Measurements from ENCODE around the gene NDUFAF7. TPM values are rescaled to one million over a fixed set of nuclear protein-coding genes. Genes with fewer than 3 reads are reported as not detected.
"Not testable (repeated sequence)": the region's sequence is repeated elsewhere in the genome, so short reads cannot be mapped to it uniquely, and the experiment has no call there.

NDUFAF7 gene
- total RNA-seq, 1 donor from 2014 or later, result 6.3 TPM

DNA sequence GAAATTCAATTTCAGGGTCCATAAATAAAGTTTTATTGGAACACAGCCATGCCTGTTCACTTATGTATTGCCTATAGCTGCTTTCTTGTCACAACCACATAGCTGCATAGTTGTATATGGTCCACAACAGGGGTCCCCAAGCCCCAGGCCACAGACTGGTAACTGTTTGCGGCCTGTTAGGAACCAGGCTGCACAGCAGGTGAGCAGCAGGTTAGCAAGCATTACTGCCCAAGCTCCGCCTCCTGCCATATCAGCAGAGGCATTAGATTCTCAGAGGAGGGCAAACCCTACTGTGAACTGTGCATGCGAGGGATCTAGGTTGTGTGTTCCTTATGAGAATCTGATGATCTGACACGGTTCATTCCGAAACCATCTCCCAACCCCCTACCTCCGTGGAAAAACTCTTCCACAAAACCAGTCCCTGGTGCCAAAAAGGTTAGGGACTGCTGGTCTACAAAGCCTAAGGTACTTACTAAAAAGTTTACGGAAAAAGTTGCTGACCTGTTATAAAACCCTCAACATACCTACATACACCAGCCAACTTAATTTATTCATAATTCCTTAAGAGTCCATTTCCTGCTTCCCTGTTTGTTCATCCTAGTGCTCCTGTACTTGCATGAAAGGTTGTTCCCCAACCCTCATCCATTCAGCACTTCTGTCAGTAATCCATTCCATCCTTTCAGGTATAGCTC is 40.1 kb downstream of the NDUFAF7 start:
- H3K4me3 ChIP-seq (ENCODE audit: low read length in 3 of 3), result no peak overlapping the region
- no peak overlapping the region for H3K27ac ChIP-seq (ENCODE audit: low read depth, low read length)
- no peak overlapping the region for H3K9ac ChIP-seq (ENCODE audit: low read depth in 1 of 3, low read length in 3 of 3)
- no peaks in the 10 kb centered on the region for H3K4me1 ChIP-seq (ENCODE audit: control insufficient read depth in 3 of 3, insufficient read depth in 3 of 3, low read length in 3 of 3)
- H3K36me3 ChIP-seq (ENCODE audit: control insufficient read depth in 3 of 3, insufficient read depth in 3 of 3, low read length in 3 of 3), result peaks cover 16 to 55% (median 26%) of the 10 kb centered on the region in 3 donors
- H3K9me3 ChIP-seq (ENCODE audit: control insufficient read depth in 3 of 3, low read length in 3 of 3), result no peaks in the 10 kb centered on the region
- no peaks in the 10 kb centered on the region for H3K27me3 ChIP-seq (ENCODE audit: control insufficient read depth in 3 of 3, insufficient read depth in 3 of 3, low read length in 3 of 3)

DNA sequence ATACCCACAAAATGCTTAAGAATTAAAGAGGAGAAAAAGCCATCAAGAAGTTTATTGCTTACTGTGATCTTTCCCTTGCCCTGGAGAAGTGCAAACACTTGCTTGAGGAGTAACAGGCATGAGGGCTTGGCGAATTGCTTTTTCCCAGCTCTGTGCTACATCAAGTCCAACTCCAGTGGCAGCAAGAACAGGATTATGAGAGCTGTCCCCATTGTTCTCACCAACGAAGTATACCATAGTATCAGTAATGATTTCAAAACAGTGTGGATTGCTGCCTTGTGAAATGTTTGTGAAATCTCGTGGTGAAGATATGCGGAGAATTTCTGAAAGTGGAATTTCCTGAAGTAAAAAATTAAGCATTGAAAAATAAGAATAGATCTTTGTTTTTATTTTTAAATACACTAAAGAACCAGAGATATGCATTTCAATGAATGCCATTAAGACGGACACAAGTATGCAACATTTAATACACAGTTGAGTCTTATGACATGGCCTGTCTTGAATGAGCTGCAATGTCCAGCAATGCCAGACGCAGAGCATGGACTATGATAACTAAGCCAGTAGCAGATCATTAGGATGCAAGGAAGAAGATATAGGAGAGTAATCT is 43.0 kb downstream of the NDUFAF7 start:
- Histone ChIP-seq H3K4me1 (ENCODE audit: control insufficient read depth in 3 of 3, insufficient read depth in 3 of 3, low read length in 3 of 3) (no peaks in the 10 kb centered on the region), H3K36me3 (ENCODE audit: control insufficient read depth in 3 of 3, insufficient read depth in 3 of 3, low read length in 3 of 3) (peaks cover 15 to 45% (median 16%) of the 10 kb centered on the region in 3 donors), H3K27ac (ENCODE audit: low read depth, low read length) (no peak overlapping the region)

DNA sequence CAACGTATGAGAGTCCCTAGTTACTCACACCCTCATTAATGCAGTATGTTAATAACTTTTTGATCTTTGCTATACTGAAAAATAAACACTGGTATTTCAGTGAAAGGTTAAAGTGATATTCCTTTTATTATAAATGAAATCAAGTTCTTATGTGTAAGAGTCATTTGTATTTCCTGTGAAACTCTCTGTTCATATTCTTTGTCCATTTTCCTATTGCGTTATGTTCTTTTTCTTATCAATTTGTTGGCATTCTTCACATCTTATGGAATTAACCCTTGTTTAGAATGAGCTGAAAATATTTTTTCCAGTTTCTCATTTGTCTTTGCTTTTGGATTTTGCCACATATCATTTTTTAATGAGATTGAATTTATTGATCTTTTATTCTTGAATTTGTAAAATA is 44.8 kb downstream of the NDUFAF7 start:
- Histone ChIP-seq H3K9ac (ENCODE audit: low read depth in 1 of 3, low read length in 3 of 3) (no peak overlapping the region), H3K4me3 (ENCODE audit: low read length in 3 of 3) (no peak overlapping the region), H3K9me3 (ENCODE audit: control insufficient read depth in 3 of 3, low read length in 3 of 3) (no peaks in the 10 kb centered on the region), H3K27ac (ENCODE audit: low read depth, low read length) (no peak overlapping the region), H3K27me3 (ENCODE audit: control insufficient read depth in 3 of 3, insufficient read depth in 3 of 3, low read length in 3 of 3) (no peaks in the 10 kb centered on the region), H3K4me1 (ENCODE audit: control insufficient read depth in 3 of 3, insufficient read depth in 3 of 3, low read length in 3 of 3) (no peaks in the 10 kb centered on the region), H3K36me3 (ENCODE audit: control insufficient read depth in 3 of 3, insufficient read depth in 3 of 3, low read length in 3 of 3) (peaks cover 13 to 36% (median 15%) of the 10 kb centered on the region in 3 donors)

More for the DNA sequence above, 43.0 kb downstream of the NDUFAF7 start:
- H3K4me3 ChIP-seq (ENCODE audit: low read length in 3 of 3), result no peak overlapping the region
- H3K9me3 ChIP-seq (ENCODE audit: control insufficient read depth in 3 of 3, low read length in 3 of 3), result no peaks in the 10 kb centered on the region
- H3K9ac ChIP-seq (ENCODE audit: low read depth in 1 of 3, low read length in 3 of 3), result no peak overlapping the region
- H3K27me3 ChIP-seq (ENCODE audit: control insufficient read depth in 3 of 3, insufficient read depth in 3 of 3, low read length in 3 of 3), result no peaks in the 10 kb centered on the region

DNA sequence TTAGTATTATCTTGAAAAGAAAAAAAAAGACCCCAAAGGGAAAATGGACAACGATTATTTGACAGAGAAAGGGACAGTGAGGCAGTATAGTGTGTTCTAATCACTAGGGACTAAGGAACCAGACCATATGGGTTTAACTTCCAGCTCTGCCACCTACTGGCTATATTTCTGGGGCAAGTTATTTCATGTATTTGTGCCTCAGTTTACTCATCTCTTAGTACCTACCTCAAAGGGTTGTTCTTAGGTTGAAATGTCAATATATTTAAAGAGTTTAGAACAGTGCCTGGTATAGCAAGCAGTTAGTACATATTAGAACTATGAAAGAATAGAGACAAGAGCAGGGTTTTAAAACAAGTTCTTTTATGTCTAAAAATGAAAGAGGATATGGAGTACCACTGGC is 50.5 kb downstream of the NDUFAF7 start:
- H3K9me3 ChIP-seq (ENCODE audit: control insufficient read depth in 3 of 3, low read length in 3 of 3), result no peaks in the 10 kb centered on the region
- H3K36me3 ChIP-seq (ENCODE audit: control insufficient read depth in 3 of 3, insufficient read depth in 3 of 3, low read length in 3 of 3), result peaks cover 0 to 28% (median 5%) of the 10 kb centered on the region in 3 donors
- H3K27ac ChIP-seq (ENCODE audit: low read depth, low read length), result no peak overlapping the region
- H3K9ac ChIP-seq (ENCODE audit: low read depth in 1 of 3, low read length in 3 of 3), result no peak overlapping the region
- no peaks in the 10 kb centered on the region for H3K27me3 ChIP-seq (ENCODE audit: control insufficient read depth in 3 of 3, insufficient read depth in 3 of 3, low read length in 3 of 3)
- no peak overlapping the region for H3K4me3 ChIP-seq (ENCODE audit: low read length in 3 of 3)
- no peaks in the 10 kb centered on the region for H3K4me1 ChIP-seq (ENCODE audit: control insufficient read depth in 3 of 3, insufficient read depth in 3 of 3, low read length in 3 of 3)

DNA sequence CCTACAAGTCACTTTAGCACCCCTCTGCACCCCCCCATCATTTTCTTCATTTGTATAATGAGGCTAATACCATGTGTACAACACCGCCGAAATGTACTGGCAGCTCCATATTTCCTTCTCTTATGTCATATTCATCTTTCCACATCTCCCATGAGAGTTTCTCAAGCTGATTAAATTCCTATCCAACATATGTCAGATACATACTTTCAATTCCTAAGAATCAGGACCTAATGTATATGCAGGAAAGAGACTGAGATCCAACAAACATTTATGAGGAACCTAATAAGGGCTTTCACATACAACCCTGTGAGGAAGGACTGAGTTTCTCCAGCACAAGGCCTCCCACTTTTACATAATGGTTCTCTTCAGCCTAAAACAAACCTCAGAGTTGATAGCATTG is 51.3 kb downstream of the NDUFAF7 start:
- Histone ChIP-seq H3K36me3 (ENCODE audit: control insufficient read depth in 3 of 3, insufficient read depth in 3 of 3, low read length in 3 of 3) (peaks cover 3 to 22% (median 5%) of the 10 kb centered on the region in 3 donors), H3K9ac (ENCODE audit: low read depth in 1 of 3, low read length in 3 of 3) (no peak overlapping the region), H3K27ac (ENCODE audit: low read depth, low read length) (no peak overlapping the region), H3K27me3 (ENCODE audit: control insufficient read depth in 3 of 3, insufficient read depth in 3 of 3, low read length in 3 of 3) (no peaks in the 10 kb centered on the region), H3K9me3 (ENCODE audit: control insufficient read depth in 3 of 3, low read length in 3 of 3) (no peaks in the 10 kb centered on the region), H3K4me1 (ENCODE audit: control insufficient read depth in 3 of 3, insufficient read depth in 3 of 3, low read length in 3 of 3) (no peaks in the 10 kb centered on the region), H3K4me3 (ENCODE audit: low read length in 3 of 3) (no peak overlapping the region)

DNA sequence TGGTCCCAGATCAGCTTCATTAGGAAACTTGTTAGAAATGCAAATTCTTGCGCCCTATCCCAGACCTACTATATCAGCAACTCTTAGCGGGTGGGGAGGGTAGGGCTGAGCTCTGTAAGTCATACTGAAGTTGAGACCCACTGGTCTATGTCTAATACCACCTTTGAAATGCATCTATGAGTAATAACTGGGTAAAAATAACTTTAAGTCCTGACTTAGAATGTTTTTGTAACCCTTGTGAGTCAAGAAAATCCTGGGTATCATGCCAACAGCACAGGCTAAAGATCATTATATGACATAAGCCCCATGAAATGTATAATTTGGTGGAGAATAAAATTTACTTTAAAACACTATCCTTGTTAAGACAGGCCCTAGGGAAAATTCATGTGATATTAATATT is 51.7 kb downstream of the NDUFAF7 start:
- H3K27ac ChIP-seq (ENCODE audit: low read depth, low read length), result no peak overlapping the region
- no peaks in the 10 kb centered on the region for H3K9me3 ChIP-seq (ENCODE audit: control insufficient read depth in 3 of 3, low read length in 3 of 3)
- peaks cover 5 to 21% (median 7%) of the 10 kb centered on the region in 3 donors for H3K36me3 ChIP-seq (ENCODE audit: control insufficient read depth in 3 of 3, insufficient read depth in 3 of 3, low read length in 3 of 3)
- H3K4me3 ChIP-seq (ENCODE audit: low read length in 3 of 3), result no peak overlapping the region
- H3K9ac ChIP-seq (ENCODE audit: low read depth in 1 of 3, low read length in 3 of 3), result no peak overlapping the region
- no peaks in the 10 kb centered on the region for H3K4me1 ChIP-seq (ENCODE audit: control insufficient read depth in 3 of 3, insufficient read depth in 3 of 3, low read length in 3 of 3)
- no peaks in the 10 kb centered on the region for H3K27me3 ChIP-seq (ENCODE audit: control insufficient read depth in 3 of 3, insufficient read depth in 3 of 3, low read length in 3 of 3)

DNA sequence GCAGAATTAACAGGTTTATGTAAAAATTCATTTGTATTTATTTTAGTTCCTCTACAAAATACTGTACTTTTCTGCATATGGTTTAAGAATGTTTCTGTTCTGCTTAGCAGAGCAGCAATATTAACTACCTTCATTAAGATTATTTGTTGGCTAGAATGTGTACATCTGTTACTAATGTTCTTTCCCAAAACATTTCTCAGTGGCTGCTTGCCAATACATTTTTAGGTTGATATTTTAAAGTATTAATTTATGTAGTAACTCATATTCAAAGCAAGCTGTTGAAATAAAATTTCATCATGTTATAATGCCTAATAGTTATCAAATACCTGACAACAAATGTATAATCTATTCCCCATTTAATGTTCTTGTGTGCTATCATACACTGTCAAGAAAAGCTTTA is 52.9 kb downstream of the NDUFAF7 start:
- no peak overlapping the region for H3K4me3 ChIP-seq (ENCODE audit: low read length in 3 of 3)
- H3K27me3 ChIP-seq (ENCODE audit: control insufficient read depth in 3 of 3, insufficient read depth in 3 of 3, low read length in 3 of 3), result no peaks in the 10 kb centered on the region
- H3K36me3 ChIP-seq (ENCODE audit: control insufficient read depth in 3 of 3, insufficient read depth in 3 of 3, low read length in 3 of 3), result peaks cover 7 to 26% (median 11%) of the 10 kb centered on the region in 3 donors

DNA sequence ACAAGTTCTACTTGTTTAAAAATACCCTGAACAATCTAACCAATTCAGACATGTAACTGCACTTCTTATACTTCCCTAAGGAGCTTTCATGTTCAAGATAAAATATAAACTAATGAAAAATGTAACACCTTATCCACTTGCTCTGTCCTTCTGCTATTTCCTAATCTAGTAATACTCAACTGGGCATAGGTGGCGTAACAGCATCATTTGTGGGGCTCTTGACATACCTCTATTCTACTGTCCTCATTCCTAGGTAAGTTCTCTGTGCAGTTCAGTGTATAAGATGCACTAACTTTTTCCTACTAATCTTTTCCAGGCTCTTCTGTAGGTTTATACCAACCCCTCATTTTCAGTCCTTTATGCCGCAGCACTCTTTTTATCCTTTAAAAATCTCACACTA is 56.5 kb downstream of the NDUFAF7 start:
- Histone ChIP-seq H3K36me3 (ENCODE audit: control insufficient read depth in 3 of 3, insufficient read depth in 3 of 3, low read length in 3 of 3) (peaks cover 2 to 27% (median 16%) of the 10 kb centered on the region in 3 donors), H3K4me3 (ENCODE audit: low read length in 3 of 3) (no peak overlapping the region), H3K9ac (ENCODE audit: low read depth in 1 of 3, low read length in 3 of 3) (no peak overlapping the region), H3K4me1 (ENCODE audit: control insufficient read depth in 3 of 3, insufficient read depth in 3 of 3, low read length in 3 of 3) (no peaks in the 10 kb centered on the region), H3K9me3 (ENCODE audit: control insufficient read depth in 3 of 3, low read length in 3 of 3) (no peaks in the 10 kb centered on the region), H3K27ac (ENCODE audit: low read depth, low read length) (no peak overlapping the region), H3K27me3 (ENCODE audit: control insufficient read depth in 3 of 3, insufficient read depth in 3 of 3, low read length in 3 of 3) (no peaks in the 10 kb centered on the region)

More for the DNA sequence above, 52.9 kb downstream of the NDUFAF7 start:
- no peak overlapping the region for H3K9ac ChIP-seq (ENCODE audit: low read depth in 1 of 3, low read length in 3 of 3)
- H3K9me3 ChIP-seq (ENCODE audit: control insufficient read depth in 3 of 3, low read length in 3 of 3), result no peaks in the 10 kb centered on the region
- H3K27ac ChIP-seq (ENCODE audit: low read depth, low read length), result no peak overlapping the region
- H3K4me1 ChIP-seq (ENCODE audit: control insufficient read depth in 3 of 3, insufficient read depth in 3 of 3, low read length in 3 of 3), result no peaks in the 10 kb centered on the region

DNA sequence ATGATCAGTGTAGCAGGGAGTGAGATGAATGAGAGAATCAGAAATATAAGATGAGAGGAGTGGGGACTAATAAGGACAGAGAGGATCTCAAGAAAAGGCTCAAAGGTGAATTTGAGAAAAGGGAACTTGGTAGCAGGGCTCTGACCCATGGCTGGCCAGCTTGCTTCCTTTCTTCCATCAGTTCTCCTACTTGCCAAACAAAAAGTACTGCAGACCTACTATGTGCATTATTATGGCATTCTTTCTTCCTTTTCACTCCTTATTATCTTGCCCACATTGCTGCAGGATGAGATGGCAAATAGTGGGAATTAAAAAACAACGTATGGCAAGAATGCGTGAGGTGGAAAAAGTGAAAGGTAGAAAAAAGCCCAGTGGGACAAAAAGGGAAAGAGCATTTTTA is 60.2 kb downstream of the NDUFAF7 start:
- Histone ChIP-seq H3K27me3 (ENCODE audit: control insufficient read depth in 3 of 3, insufficient read depth in 3 of 3, low read length in 3 of 3) (no peaks in the 10 kb centered on the region), H3K9ac (ENCODE audit: low read depth in 1 of 3, low read length in 3 of 3) (no peak overlapping the region), H3K4me1 (ENCODE audit: control insufficient read depth in 3 of 3, insufficient read depth in 3 of 3, low read length in 3 of 3) (no peaks in the 10 kb centered on the region), H3K27ac (ENCODE audit: low read depth, low read length) (no peak overlapping the region), H3K4me3 (ENCODE audit: low read length in 3 of 3) (no peak overlapping the region), H3K36me3 (ENCODE audit: control insufficient read depth in 3 of 3, insufficient read depth in 3 of 3, low read length in 3 of 3) (peaks cover 2 to 16% (median 13%) of the 10 kb centered on the region in 3 donors), H3K9me3 (ENCODE audit: control insufficient read depth in 3 of 3, low read length in 3 of 3) (no peaks in the 10 kb centered on the region)

DNA sequence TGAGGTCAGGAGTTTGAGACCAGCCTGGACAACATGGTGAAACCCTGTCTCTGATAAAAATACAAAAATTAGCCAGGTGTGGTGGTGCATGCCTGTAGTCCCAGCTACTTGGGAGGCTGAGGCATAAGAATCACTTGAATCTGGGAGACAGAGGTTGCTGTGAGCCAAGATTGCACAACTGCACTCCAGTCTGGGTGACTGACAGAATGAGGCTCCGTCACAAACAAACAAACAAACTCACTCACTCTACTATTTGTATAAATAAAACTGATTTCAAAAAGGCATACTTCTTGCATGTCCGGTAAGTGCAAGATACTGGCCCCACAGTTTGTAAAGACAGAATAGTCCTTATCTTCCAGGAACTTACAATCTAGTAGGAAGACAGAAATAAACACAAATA is 63.4 kb downstream of the NDUFAF7 start:
- not testable (repeated sequence) for H3K27me3 ChIP-seq (ENCODE audit: control insufficient read depth in 3 of 3, insufficient read depth in 3 of 3, low read length in 3 of 3); H3K27ac ChIP-seq (ENCODE audit: low read depth, low read length); H3K4me1 ChIP-seq (ENCODE audit: control insufficient read depth in 3 of 3, insufficient read depth in 3 of 3, low read length in 3 of 3); H3K9me3 ChIP-seq (ENCODE audit: control insufficient read depth in 3 of 3, low read length in 3 of 3); H3K36me3 ChIP-seq (ENCODE audit: control insufficient read depth in 3 of 3, insufficient read depth in 3 of 3, low read length in 3 of 3); H3K9ac ChIP-seq (ENCODE audit: low read depth in 1 of 3, low read length in 3 of 3); H3K4me3 ChIP-seq (ENCODE audit: low read length in 3 of 3)
